Amniotic stem cell (primary cell): Measurements from ENCODE around the gene TTC5.
"Not testable (repeated sequence)": the region's sequence is repeated elsewhere in the genome, so short reads cannot be mapped to it uniquely, and the experiment has no call there.

ENCODE experiments used
- DNase-seq: peaks from one replicate; lab custom pipeline; 2025; lab: John Stamatoyannopoulos, UW

The TTC5 gene, protein sequence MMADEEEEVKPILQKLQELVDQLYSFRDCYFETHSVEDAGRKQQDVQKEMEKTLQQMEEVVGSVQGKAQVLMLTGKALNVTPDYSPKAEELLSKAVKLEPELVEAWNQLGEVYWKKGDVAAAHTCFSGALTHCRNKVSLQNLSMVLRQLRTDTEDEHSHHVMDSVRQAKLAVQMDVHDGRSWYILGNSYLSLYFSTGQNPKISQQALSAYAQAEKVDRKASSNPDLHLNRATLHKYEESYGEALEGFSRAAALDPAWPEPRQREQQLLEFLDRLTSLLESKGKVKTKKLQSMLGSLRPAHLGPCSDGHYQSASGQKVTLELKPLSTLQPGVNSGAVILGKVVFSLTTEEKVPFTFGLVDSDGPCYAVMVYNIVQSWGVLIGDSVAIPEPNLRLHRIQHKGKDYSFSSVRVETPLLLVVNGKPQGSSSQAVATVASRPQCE

DNA sequence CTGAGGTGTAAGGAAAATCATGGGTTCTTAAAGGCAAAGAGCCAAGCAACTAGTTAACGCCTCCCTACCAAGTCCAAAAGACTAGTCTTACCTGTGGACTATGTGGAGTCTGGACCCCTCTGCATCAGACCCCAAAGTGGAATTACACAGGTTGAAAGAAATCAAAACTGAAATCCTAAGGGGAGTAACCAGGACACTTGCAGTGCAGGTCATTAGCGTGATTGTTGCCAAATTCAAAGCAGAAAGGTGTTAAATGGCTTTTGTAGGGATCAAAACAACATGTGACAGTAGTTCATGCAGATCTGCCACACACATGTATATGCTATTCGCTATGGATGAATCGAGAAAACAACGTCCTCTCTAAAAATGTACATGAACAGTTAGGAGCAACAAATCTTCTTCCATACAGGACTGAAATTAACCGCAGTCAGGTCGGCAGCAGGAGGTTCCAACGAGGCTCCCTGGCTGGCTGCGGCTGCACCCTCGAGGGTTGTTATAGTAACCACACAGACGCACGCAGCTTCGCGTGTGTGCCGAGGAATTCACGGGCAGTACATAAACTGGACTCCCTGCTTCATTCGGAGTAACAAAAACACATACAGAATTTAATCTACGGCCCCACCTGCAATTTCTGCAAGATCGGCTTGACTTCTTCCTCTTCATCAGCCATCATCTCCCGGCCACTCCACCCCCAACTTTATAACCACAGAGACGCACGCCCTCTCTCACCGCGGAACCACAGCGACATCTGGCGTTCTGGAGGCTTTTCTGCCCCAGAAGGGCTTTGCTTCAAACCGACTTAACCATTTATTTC lies at the start of gene TTC5:
TSS of gene TTC5 (minus strand) at position 687 of the 814 bp plus-strand sequence. CDS start at position 673, 14 bp downstream.
- peak; percentile 50 for DNase-seq

DNA sequence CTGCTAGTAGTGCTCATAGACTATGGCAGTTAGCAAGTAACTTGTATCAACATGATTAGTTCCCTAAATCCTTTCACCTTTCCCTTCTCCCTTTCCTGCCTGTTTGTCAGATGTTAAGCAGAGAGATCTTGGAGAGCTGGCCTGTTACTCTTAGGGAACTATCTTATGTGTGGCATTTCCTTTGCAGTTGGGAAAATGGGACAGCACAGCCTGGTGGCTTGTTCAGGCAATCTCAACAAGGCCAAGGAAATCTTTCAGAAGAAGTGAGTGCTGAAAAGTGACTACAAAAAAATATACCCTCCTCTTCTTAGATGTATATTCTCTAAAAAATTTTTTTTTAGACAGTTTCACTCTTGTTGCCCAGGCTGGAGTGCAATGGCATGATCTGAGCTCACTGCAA lies 45.1 kb upstream of the TTC5 start:
- DNase-seq = no peak

DNA sequence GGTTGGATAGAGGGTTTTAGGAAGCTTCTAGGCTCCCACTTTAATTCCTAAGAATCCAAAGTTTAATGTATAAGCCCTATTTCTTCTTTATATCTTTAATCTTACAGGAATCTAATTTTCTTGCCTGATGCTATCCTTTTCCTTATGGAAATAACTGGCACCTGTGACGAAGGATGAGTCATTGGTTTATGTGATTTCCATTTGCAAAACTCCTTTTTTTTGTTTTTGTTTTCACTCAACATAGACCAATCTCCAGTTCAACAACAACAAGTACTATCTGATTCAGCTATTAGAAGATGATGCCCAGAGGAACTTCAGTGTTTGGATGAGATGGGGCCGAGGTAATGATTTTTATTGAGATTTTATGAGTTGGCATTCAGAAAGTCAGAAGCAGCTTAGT lies 44.5 kb upstream of the TTC5 start:
- no peak for DNase-seq

DNA sequence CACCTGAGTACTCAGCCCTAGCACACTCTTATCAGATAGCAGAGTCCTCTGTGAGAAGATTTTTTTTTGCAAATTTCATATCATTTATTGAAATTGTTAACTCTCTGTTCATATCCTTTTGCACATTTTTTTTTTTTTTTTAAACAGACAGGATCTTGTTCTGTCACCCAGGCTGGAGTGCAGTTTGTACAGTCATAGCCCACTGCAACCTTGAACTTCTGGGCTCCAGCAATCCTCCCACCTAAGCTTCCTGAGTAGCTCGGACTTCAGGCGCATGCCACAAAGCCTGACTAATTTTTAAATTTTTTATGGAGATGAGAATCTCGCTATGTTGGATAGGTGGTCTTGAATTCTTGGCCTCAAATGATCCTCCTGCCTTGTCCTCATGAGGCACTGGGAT lies 42.0 kb upstream of the TTC5 start:
- no peak for DNase-seq

DNA sequence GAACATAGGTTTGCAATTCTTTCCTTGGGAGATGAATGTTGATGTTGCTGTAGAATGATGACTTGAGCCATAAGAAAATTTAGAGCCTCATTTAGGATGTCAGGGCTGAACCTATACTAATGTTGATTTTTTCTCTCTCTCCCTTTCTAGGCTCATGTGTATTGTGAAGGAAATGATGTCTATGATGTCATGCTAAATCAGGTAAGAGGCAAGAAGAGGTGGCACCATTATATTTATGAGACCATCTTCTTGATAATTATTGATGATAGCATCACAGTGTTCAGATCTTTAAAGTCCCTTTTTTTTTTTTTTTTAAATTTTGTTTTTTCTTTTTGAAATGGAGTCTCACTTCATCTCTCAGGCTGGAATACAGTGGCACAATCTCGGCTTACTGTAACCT lies 41.0 kb upstream of the TTC5 start:
- DNase-seq = no peak

DNA sequence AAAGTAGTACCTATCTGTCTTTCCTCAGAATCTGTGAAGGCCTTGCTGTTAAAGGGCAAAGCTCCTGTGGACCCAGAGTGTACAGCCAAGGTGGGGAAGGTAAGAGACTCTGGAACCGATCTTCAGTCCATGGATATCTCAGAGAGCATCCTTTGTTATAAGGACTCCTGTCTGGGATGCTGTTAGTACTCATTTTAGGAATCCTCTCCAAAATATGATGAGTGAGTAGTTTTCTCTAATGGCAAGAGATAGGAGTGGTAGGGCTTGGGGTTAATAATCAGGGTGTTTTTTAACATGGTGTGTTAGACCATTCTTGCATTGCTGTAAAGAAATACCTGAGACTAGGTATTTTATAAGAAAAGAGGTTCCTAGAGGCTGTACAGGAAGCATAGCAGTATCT lies 39.6 kb upstream of the TTC5 start:
- DNase-seq = no peak

DNA sequence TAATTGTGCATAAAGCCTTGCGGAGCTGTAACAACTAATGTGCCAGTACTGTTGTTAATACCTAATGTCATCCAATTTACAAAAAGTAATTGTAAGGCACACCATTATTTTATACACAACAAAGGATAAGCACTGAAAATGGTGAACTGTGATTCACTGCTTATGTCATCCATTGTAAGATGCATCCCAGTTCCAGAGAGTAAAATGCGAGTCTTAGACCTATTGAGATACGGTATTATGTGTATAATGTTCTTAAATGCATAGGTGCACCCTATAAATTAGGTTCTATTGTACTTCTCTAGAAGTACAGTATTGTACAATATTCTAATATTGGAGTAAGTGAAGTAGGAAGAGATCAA lies 38.1 kb upstream of the TTC5 start:
- DNase-seq = no peak

DNA sequence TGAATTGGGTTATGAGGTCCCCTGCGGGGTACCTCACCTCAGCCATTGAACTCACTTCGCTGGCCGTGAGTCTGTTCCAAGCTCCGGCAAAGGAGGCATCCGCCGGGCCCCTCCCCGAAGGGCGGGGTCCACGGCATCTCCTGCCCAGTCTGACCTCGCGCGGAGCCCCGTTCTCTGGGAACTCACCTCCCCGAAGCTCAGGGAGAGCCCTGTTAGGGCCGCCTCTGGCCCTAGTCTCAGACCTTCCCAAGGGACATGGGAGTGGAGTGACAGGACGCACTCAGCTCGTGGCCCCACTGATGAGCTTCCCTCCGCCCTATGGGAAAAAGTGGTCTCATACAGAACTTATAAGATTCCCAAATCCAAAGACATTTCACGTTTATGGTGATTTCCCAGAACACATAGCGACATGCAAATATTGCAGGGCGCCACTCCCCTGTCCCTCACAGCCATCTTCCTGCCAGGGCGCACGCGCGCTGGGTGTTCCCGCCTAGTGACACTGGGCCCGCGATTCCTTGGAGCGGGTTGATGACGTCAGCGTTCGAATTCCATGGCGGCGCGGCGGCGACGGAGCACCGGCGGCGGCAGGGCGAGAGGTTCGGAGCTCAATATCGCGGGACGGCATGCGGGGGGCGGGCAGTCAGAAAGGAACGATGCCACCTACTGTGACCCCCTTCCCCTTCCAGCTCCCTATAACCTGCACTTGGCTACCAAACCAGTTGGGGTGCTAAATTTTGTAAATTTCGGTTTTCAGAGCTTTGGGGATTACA lies 37.5 kb upstream of the TTC5 start, which contains the start of gene PARP2:
TSS of gene PARP2 (plus strand) at position 544 of the 770 bp plus-strand sequence. CDS start at position 551, 7 bp downstream.
- peak; percentile 100 for DNase-seq

DNA sequence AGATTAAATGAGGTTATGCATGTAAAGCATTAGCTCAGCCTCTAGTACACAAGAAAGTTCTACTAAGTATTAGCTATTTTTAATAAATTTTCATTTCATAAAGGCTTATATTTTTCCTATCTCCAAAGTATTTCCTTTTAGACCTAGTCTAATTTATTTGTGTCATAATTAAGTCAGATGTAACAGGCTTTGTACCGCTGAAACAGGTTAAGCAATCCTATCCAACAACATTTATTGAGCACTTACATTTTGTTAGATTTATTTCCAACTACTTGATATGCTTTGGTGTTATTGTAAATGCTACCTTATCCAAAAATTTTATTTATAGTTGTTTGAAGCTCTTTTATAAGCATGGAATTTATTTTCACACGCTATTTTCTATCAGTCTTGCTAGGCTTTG lies 35.9 kb upstream of the TTC5 start:
- DNase-seq = no peak

DNA sequence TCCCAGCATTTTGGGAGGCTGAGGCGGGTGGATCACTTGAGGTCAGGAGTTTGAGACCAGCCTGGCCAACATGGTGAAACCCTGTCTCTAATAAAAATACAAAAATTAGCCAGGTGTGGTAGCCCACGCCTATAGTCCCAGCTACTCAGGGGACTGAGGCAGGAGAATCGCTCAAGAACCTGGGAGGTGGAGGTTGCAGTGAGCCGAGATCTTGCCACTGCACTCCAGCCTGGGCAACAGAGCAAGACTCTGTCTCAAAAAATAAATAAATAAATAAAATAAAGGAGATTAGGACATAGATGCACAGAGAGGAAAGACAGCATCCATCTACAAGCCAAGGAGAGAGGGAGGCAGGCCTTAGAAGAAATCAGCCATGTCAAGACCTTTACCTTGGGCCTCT lies 35.3 kb upstream of the TTC5 start:
- DNase-seq = not testable (repeated sequence)

DNA sequence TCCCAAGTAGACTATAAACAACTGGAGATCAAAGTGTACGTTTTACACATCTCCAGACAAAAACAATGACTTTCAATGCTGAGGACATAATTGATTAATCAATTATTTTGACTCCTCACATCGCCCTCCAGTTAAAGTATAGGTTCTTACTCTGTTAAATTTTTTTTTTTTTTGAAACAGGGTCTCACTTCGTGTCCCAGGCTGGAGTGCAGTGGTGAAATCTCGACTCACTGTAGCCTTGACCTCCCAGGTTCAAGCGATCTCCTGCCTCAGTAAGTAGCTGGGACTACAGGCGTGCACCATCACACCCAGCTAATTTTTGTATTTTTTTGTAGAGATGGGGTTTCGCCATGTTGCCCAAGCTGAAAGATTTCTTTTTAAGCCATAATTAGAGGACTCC lies 28.3 kb upstream of the TTC5 start:
- DNase-seq = no peak

DNA sequence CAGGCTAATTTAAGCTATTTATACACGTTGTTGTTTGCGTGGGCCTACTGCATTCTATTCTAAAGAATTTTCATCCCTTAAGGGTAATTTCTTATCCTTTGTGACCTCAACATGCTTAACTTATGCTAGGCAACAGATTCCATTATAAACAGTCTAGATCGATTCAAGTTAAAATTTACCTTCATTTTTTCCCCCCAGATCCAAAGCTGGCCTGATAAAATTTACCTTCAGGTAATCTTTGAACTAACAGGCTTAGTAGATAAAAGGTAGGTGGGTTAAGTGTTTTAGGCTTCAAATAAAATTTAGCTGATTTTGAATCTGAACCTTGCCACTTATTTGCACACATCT lies 27.7 kb upstream of the TTC5 start:
- DNase-seq = no peak

DNA sequence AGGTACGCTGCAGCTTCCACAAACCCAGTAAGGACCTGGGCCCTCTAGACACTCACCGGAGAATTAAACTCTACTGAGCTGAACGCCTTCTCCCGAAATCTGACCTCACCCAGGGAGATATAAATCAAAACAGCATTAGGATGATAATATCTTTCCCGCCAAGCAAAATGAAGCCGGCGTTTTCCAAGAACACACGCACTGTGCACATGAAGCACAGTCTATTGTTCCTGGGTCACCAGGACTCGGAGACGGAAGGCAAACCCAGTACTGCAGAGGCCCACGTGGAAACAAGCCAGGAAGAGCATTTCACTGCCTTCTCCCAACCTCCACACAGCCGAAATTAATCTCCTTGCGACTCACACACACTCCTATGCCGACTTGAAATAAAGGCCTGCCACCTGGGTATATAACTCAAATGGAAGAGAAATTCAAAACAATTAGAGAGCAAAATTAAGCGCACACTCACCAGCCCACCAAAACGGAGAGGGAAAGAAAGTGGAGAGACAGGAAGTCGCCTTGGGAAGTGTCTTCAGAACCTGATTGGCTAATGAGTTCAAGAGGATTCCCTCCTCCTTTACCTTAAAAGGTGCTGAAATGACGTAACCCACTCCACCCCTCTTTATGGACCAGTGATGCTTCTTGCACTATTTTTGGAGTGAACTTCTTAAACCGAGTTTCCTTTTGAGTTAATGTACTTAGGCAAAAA lies 27.2 kb upstream of the TTC5 start, which contains the start of gene CCNB1IP1:
TSS of gene CCNB1IP1 (minus strand) at position 492 of the 706 bp plus-strand sequence. CDS start 16,756 bp downstream, outside the sequence.
- DNase-seq = peak; percentile 83

DNA sequence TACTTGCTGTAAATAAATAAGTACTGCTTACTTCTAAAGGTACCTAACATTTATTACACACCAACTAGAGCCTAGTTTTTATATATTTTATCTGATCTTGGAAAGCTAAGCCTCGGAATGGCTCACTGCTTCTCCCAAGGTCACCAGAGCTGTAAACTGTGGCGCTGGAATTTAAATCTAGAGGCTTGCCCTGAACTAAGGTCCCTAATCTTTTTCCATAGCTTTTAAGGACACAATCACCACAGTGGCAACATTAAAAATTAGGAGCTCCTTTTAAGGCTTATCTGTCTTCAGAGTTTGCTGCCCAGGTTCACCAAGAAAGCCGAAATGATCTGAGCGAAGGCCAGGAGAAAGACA lies 26.7 kb upstream of the TTC5 start:
- DNase-seq = no peak

DNA sequence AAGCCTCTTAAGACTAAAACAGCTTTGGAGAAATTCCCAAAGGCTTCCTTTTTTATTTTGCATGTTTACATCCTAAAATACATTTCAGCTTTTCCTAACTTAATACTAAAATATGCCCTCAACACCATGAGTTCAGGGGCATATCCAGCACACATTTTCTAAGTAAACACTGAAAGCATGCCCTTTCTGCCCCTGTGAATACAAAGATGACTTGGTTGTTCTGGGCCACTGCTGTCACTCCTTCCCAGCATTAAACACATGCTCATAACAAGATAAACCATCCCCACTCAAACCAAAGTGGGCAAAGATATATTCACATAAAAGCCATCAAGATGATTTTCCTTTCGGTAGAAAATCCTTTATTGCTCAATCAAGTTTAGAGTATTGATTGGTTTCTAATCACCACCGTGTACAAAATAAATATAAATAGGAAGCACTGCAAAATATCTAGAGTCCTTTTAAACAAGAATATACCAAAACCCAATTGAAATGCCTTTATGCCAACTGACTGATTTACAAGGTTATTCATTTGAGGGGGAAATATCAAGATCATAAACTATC lies 25.4 kb upstream of the TTC5 start:
- no peak for DNase-seq

DNA sequence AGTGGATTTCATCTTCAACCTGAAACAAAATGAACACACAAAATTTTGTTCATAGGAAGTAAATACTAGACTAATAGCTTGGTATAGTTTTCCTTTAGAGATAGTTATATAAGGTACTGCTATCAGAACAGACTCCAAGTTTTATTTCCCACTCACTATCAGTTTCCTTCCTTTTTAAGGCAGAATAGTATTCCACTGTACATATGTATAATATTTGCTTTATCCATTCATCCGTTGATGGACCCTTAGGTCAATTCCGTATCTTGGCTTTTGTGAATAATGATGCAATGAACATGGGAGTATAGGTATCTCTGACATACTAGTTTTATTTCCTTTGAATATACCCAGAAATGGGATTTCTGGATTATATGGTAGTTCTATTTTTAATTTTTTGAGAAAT lies 23.6 kb upstream of the TTC5 start:
- no peak for DNase-seq

DNA sequence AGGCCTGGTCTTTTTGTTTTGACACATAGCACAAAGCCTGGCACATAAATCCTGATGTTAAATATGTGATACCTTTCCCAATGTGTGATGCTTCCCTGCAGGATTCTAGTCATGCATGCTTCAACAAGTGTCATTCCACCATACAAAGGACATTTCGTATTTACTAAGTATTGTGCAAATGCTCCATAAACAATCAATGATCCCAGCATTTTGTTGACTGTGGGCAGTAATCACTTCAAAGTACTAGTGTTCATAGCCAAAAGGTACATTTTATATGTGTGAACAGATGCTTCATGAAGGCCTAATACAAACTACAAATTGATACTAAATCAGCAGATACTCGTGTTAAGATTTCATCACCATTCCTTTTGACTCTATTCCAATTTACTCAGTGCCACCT lies 23.0 kb upstream of the TTC5 start:
- no peak for DNase-seq

DNA sequence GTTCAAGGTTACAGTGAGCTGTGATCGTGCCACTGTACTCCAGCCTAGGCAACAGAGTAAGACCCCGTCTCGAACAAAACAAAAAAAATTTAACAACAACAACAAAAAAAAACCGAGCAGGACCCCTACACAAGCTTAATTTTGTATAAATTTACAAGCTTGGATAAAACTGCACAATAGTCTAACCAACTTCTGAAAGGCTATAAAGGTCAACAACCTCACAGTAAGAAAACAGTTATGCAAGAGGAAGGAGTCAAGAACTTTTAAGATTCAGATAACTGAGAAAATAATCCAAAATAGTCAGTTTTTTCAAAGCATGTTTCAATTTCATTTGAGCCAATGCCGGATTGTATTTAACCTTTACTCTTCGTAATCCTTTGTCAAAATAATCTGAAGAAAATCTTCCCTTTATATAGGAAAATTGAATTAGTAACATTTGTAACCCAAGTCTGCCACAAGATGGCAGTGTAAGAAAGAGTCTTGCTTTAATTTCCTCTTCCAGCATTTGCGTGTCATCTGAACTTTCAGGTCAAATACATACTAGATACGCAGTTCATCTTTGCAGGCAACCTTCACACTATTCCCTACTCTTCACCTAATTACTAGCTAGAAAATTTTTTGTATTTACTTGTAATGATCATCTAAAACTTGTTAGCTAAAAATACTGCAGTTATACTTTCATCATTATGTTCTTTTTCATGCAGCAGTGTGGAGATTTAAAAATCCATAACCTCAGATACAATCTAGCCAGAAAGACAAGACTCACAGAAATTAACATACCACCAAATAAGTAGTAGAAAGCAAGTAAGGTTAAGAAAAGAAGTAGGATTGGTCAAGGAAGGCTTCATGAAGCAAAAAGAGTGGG lies 21.5 kb upstream of the TTC5 start:
- DNase-seq = peak; percentile 17

DNA sequence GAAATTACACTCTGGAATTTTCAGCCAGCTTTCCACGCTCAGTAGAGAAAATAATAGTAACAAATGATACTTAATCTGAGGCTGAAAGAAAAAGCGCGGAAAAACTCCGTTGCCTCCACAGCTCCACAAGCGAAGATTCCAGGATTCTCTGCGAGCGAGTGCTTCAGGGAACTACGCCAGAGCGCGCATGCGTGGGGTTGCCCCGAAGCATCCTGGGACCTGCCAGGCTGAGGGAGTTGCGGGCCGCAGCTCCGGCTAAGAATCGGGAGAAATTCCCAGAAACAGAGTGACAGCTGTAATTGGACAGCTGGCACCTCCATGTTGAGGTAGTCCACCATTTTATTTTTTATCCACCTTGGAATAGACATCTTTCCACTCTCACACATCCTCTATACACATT lies 12.0 kb upstream of the TTC5 start:
- no peak for DNase-seq

DNA sequence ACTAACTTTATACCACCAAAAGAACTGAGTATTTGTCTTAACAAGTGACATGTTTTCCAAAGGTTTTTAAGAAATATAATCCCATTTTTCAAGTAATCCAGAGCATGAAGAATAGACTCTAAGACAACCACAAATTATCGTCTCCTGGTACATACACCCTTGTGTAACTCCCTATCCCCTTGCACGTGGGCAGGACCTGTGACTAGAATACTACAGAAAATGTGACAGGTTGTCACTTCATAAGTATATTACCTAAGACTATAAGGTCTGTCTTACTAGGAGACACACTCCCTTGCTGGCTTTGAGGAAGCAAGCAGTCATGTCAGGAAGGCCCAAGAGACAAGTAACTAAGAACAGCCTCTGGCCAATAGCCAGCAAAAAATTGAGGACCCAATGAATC lies 8.3 kb upstream of the TTC5 start:
- DNase-seq = no peak

DNA sequence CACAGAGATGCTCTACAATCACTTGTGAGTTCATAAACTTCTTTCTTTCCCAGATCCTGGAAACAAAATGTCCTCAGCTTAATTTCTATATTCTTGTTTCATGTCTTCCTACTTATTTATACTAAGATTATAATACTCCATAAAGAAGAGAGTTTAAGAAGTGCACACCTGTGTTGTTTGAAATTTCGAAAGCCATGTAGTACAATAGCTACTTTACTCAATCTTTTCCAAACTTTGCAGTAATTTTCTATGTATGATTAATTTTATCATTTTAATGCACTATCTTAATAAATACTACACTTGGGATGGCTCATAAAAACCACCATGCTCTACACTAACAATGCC lies 300 bp upstream of the TTC5 start:
- no peak for DNase-seq
